Measurements from ENCODE around the gene ARMH3.

Gene ARMH3

GRCh38 chr10:101974091-101974971, 81.6 kb downstream of the ARMH3 start:
- no peak for DNase-seq

GRCh38 chr10:101972761-101973160, 83.2 kb downstream of the ARMH3 start:
- no peak for DNase-seq

- DNase-seq, result no peak
Measured at GRCh38 chr10:101969412-101969922, 86.5 kb downstream of the ARMH3 start.

- DNase-seq, result no peak
Measured at GRCh38 chr10:101968940-101969321, 87.0 kb downstream of the ARMH3 start.

GRCh38 chr10:101968286-101968939, 87.6 kb downstream of the ARMH3 start:
- DNase-seq, result no peak

- no peak for DNase-seq
Measured at GRCh38 chr10:101967713-101968112, 88.3 kb downstream of the ARMH3 start.

GRCh38 chr10:101967119-101967518, 88.9 kb downstream of the ARMH3 start:
- no peak for DNase-seq

- no peak for DNase-seq
Measured at GRCh38 chr10:101965075-101965765, 90.8 kb downstream of the ARMH3 start.

GRCh38 chr10:101961591-101962498, 94.1 kb downstream of the ARMH3 start:
- DNase-seq, result no peak

- no peak for DNase-seq
Measured at GRCh38 chr10:101960879-101961395, 95.0 kb downstream of the ARMH3 start.

GRCh38 chr10:101959346-101959916, 96.5 kb downstream of the ARMH3 start:
- DNase-seq, result no peak

GRCh38 chr10:101958691-101959090, 97.3 kb downstream of the ARMH3 start:
- DNase-seq, result no peak

GRCh38 chr10:101956898-101957297, 99.1 kb downstream of the ARMH3 start:
- no peak for DNase-seq

GRCh38 chr10:101956117-101956516, 99.9 kb downstream of the ARMH3 start:
- no peak for DNase-seq

GRCh38 chr10:101952191-101952590, 103.8 kb downstream of the ARMH3 start:
- DNase-seq, result no peak

GRCh38 chr10:101950213-101950612, 105.8 kb downstream of the ARMH3 start:
- no peak for DNase-seq

- no peak for DNase-seq
Measured at GRCh38 chr10:101941871-101942270, 114.1 kb downstream of the ARMH3 start.

- no peak for DNase-seq
Measured at GRCh38 chr10:101940916-101941315, 115.1 kb downstream of the ARMH3 start.

GRCh38 chr10:101939729-101940128, 116.2 kb downstream of the ARMH3 start:
- no peak for DNase-seq

GRCh38 chr10:101939008-101939648, 116.8 kb downstream of the ARMH3 start:
- no peak for DNase-seq

GRCh38 chr10:101938305-101939007, 117.5 kb downstream of the ARMH3 start:
- no peak for DNase-seq
